Thyroid gland (tissue), 4 donors: ENCODE measurements around the gene RAB31.

Experiments used
- POLR2A ChIP-seq, 2 donors: fragments of 450-650 bp; IDR thresholded peaks; one replicate each; pipeline ENCODE4 v1.6.1; 2017; ENCODE audit warnings: antibody characterized with exemption in 2 of 2, mild to moderate bottlenecking in 2 of 2, moderate library complexity in 1 of 2
- TF ChIP-seq, protein P1 (sequence below), 6 experiments: fragments of 200-600 bp in 3 of 6; fragments of 450-650 bp in 3 of 6; sonication (generic) in 3 of 6; IDR thresholded peaks; one replicate each; pipeline ENCODE4 v1.5.1; 2016 to 2019; ENCODE audit warnings: antibody characterized with exemption in 6 of 6, mild to moderate bottlenecking in 2 of 6, inconsistent platforms in 1 of 6, moderate library complexity in 1 of 6

GRCh38 chr18:9731380-9731779 is 23.3 kb downstream of the RAB31 start:
- no peak for TF ChIP-seq POLR2A (IDR thresholded peaks at IDR 0.05)
- TF ChIP-seq, protein P1, sequence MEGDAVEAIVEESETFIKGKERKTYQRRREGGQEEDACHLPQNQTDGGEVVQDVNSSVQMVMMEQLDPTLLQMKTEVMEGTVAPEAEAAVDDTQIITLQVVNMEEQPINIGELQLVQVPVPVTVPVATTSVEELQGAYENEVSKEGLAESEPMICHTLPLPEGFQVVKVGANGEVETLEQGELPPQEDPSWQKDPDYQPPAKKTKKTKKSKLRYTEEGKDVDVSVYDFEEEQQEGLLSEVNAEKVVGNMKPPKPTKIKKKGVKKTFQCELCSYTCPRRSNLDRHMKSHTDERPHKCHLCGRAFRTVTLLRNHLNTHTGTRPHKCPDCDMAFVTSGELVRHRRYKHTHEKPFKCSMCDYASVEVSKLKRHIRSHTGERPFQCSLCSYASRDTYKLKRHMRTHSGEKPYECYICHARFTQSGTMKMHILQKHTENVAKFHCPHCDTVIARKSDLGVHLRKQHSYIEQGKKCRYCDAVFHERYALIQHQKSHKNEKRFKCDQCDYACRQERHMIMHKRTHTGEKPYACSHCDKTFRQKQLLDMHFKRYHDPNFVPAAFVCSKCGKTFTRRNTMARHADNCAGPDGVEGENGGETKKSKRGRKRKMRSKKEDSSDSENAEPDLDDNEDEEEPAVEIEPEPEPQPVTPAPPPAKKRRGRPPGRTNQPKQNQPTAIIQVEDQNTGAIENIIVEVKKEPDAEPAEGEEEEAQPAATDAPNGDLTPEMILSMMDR (IDR thresholded peaks at IDR 0.05), result no peak
